ENCODE results near the gene CD83. TPM values are rescaled to one million over a fixed set of nuclear protein-coding genes. Genes with fewer than 3 reads are reported as not detected.

Gene CD83
- total RNA-seq, 4 donors from 2014 or later: 5.4 to 9.0 (median 6.3) TPM

GRCh38 chr6:14143305-14143704 is 25.7 kb downstream of the CD83 start:
- WGBS: 69% methylated on average over 4 of the region's 4 CpGs
- DNase-seq (ENCODE audit: low spot score in 2 of 2): no peak
- no peaks in the 10 kb centered on the region for H3K4me1 ChIP-seq
- no peaks in the 10 kb centered on the region for H3K9me3 ChIP-seq
- TF ChIP-seq POLR2A (IDR thresholded peaks at IDR 0.05) (no peak), POLR2AphosphoS5 (IDR thresholded peaks at IDR 0.05) (no peak), EP300 (IDR thresholded peaks at IDR 0.05) (no peak), CTCF (IDR thresholded peaks at IDR 0.05) (no peak)
- no peak overlapping the region for H3K27ac ChIP-seq
- no peaks in the 10 kb centered on the region for H3K27me3 ChIP-seq
- H3K4me3 ChIP-seq: no peak overlapping the region
- H3K36me3 ChIP-seq: no peaks in the 10 kb centered on the region

- H3K4me1 ChIP-seq: no peaks in the 10 kb centered on the region
- TF ChIP-seq CTCF (IDR thresholded peaks at IDR 0.05): peak; percentile 81 to 92
- no peak for TF ChIP-seq EP300 (IDR thresholded peaks at IDR 0.05)
- no peaks in the 10 kb centered on the region for H3K9me3 ChIP-seq
- no peaks in the 10 kb centered on the region for H3K27me3 ChIP-seq
- DNase-seq (ENCODE audit: low spot score in 2 of 2): peak in 1 of 2 donors; percentile 82
- H3K36me3 ChIP-seq: no peaks in the 10 kb centered on the region
- no peak overlapping the region for H3K4me3 ChIP-seq
- H3K27ac ChIP-seq: no peak overlapping the region
- WGBS: 49% methylated on average over 8 of the region's 8 CpGs
These were observed 27.1 kb downstream of the CD83 start for GRCh38 chr6:14144678-14145113.

- TF ChIP-seq EP300 (IDR thresholded peaks at IDR 0.05): no peak
- no peak for TF ChIP-seq POLR2A (IDR thresholded peaks at IDR 0.05)
- TF ChIP-seq CTCF (IDR thresholded peaks at IDR 0.05): no peak
- TF ChIP-seq POLR2AphosphoS5 (IDR thresholded peaks at IDR 0.05): no peak
- H3K9me3 ChIP-seq: no peaks in the 10 kb centered on the region
- 90% methylated on average over 10 of the region's 10 CpGs for WGBS
- no peak overlapping the region for H3K4me3 ChIP-seq
- H3K4me1 ChIP-seq: no peaks in the 10 kb centered on the region
- H3K27me3 ChIP-seq: no peaks in the 10 kb centered on the region
- no peak overlapping the region for H3K27ac ChIP-seq
- H3K36me3 ChIP-seq: no peaks in the 10 kb centered on the region
- DNase-seq (ENCODE audit: low spot score in 2 of 2): no peak
These were observed 29.0 kb downstream of the CD83 start for GRCh38 chr6:14146506-14147096.

GRCh38 chr6:14147891-14148290 is 30.3 kb downstream of the CD83 start:
- Histone ChIP-seq H3K27ac (no peak overlapping the region), H3K4me3 (no peak overlapping the region), H3K4me1 (no peaks in the 10 kb centered on the region), H3K9me3 (no peaks in the 10 kb centered on the region), H3K27me3 (no peaks in the 10 kb centered on the region), H3K36me3 (no peaks in the 10 kb centered on the region)
- no peak for DNase-seq (ENCODE audit: low spot score in 2 of 2)
- TF ChIP-seq POLR2AphosphoS5 (IDR thresholded peaks at IDR 0.05) (no peak), CTCF (IDR thresholded peaks at IDR 0.05) (no peak), POLR2A (IDR thresholded peaks at IDR 0.05) (no peak), EP300 (IDR thresholded peaks at IDR 0.05) (no peak)
- WGBS: 83% methylated on average over 7 of the region's 7 CpGs

GRCh38 chr6:14148471-14148870 is 30.9 kb downstream of the CD83 start:
- Histone ChIP-seq H3K4me1 (no peaks in the 10 kb centered on the region), H3K27me3 (no peaks in the 10 kb centered on the region), H3K27ac (no peak overlapping the region), H3K36me3 (no peaks in the 10 kb centered on the region), H3K9me3 (no peaks in the 10 kb centered on the region), H3K4me3 (no peak overlapping the region)
- no peak for TF ChIP-seq POLR2AphosphoS5 (IDR thresholded peaks at IDR 0.05)
- 97% methylated on average over 5 of the region's 5 CpGs for WGBS
- DNase-seq (ENCODE audit: low spot score in 2 of 2): no peak
